Stimulated activated CD8-positive, alpha-beta memory T cell treated with anti-CD3 and anti-CD28 coated beads, Interleukin-4, amount 100 ng/mL, for 48 hours (primary cell): ENCODE measurements around the gene MAPK1IP1L.

Experiments
- DNase-seq: peaks from one replicate; pipeline ENCODE4 v3.0.0-alpha.2; 2020

Gene MAPK1IP1L

GRCh38 chr14:55098561-55098898 is 47.1 kb downstream of the MAPK1IP1L start:
- DNase-seq = no peak

- no peak for DNase-seq
Observed at GRCh38 chr14:55099756-55100155, 48.3 kb downstream of the MAPK1IP1L start.

- no peak for DNase-seq
Observed at GRCh38 chr14:55101698-55102097, 50.3 kb downstream of the MAPK1IP1L start.

- DNase-seq = peak; percentile 58
Observed at GRCh38 chr14:55102141-55102621, 50.7 kb downstream of the MAPK1IP1L start.

GRCh38 chr14:55103005-55103640 is 51.7 kb downstream of the MAPK1IP1L start:
- peak; percentile 71 for DNase-seq

- no peak for DNase-seq
Observed at GRCh38 chr14:55103971-55104954, 52.8 kb downstream of the MAPK1IP1L start.

GRCh38 chr14:55105991-55106390 is 54.5 kb downstream of the MAPK1IP1L start:
- no peak for DNase-seq

- peak; percentile 52 for DNase-seq
Observed at GRCh38 chr14:55107766-55108554, 56.5 kb downstream of the MAPK1IP1L start.

- no peak for DNase-seq
Observed at GRCh38 chr14:55109836-55110235, 58.4 kb downstream of the MAPK1IP1L start.

- DNase-seq = no peak
Observed at GRCh38 chr14:55111122-55111708, 59.8 kb downstream of the MAPK1IP1L start.

- no peak for DNase-seq
Observed at GRCh38 chr14:55114720-55115119, 63.3 kb downstream of the MAPK1IP1L start.

GRCh38 chr14:55115460-55115859 is 64.0 kb downstream of the MAPK1IP1L start:
- no peak for DNase-seq

- no peak for DNase-seq
Observed at GRCh38 chr14:55115861-55116245, 64.4 kb downstream of the MAPK1IP1L start.

GRCh38 chr14:55116246-55117030 is 65.0 kb downstream of the MAPK1IP1L start:
- DNase-seq = no peak

- DNase-seq = no peak
Observed at GRCh38 chr14:55117803-55118441, 66.5 kb downstream of the MAPK1IP1L start.

GRCh38 chr14:55118761-55119160 is 67.3 kb downstream of the MAPK1IP1L start:
- no peak for DNase-seq
